Large intestine (tissue), 3 donors: Measurements from ENCODE around the gene LIN7C. TPM values are rescaled to one million over a fixed set of nuclear protein-coding genes. Genes with fewer than 3 reads are reported as not detected.
A peak's percentile ranks its signal among the peaks of the same experiment; 100 is the strongest.

Source experiments
- DNase-seq, 2 donors: peaks; one replicate each; pipeline versions ENCODE4 v3.0.0 to v3.0.0-alpha.2; 2013
- H3K27ac ChIP-seq: one replicate; pipeline ENCODE4 v1.5.1; 2013; ENCODE audit warnings: low read length
- H3K27me3 ChIP-seq: 2 replicates; pipeline ENCODE4 v1.6.1; 2013; ENCODE audit warnings: low read length; ENCODE audit not compliant: control insufficient read depth, insufficient read depth
- H3K36me3 ChIP-seq: 2 replicates; pipeline ENCODE4 v1.6.1; 2013; ENCODE audit warnings: low read length; ENCODE audit not compliant: control insufficient read depth, insufficient read depth
- H3K4me1 ChIP-seq: one replicate; pipeline ENCODE4 v1.6.1; 2013; ENCODE audit warnings: low read length; ENCODE audit not compliant: control insufficient read depth, insufficient read depth
- H3K4me3 ChIP-seq: one replicate; pipeline ENCODE4 v1.5.1; 2013; ENCODE audit warnings: low read length
- H3K9me3 ChIP-seq: one replicate; pipeline ENCODE4 v1.6.1; 2013; ENCODE audit warnings: mild to moderate bottlenecking, low read depth, low read length, moderate library complexity; ENCODE audit not compliant: control insufficient read depth
- WGBS: methylation state at CpG from one replicate; pipeline ENCODE4 v1.1.5; 2013; ENCODE audit warnings: low lambda C conversion rate; ENCODE audit not compliant: insufficient coverage; 5-methylcytosine and 5-hydroxymethylcytosine counted together
- polyA plus RNA-seq: library from polyadenylated mRNA; unstranded; fragments of 120-200 nt; gene quantifications from one replicate; pipeline ENCODE4 v1.2.1, GENCODE V29; 2013

The LIN7C gene
- polyA plus RNA-seq, 1 donor, result 26.9 TPM

GRCh38 chr11:27513389-27513788, 6.8 kb upstream of the LIN7C start:
- 73% methylated on average over 2 of the region's 2 CpGs for WGBS
- Histone ChIP-seq H3K27me3 (no peaks in the 10 kb centered on the region), H3K9me3 (no peaks in the 10 kb centered on the region), H3K27ac (no peak overlapping the region), H3K4me1 (no peaks in the 10 kb centered on the region), H3K4me3 (no peak overlapping the region), H3K36me3 (no peaks in the 10 kb centered on the region)
- DNase-seq, result no peak

GRCh38 chr11:27512238-27512637, 5.7 kb upstream of the LIN7C start:
- WGBS, result no CpG with 5 or more reads among the region's 3 CpGs
- H3K9me3 ChIP-seq, result no peaks in the 10 kb centered on the region
- no peak for DNase-seq

GRCh38 chr11:27509908-27510307, 3.3 kb upstream of the LIN7C start:
- Histone ChIP-seq H3K27me3 (no peaks in the 10 kb centered on the region), H3K27ac (no peak overlapping the region), H3K36me3 (no peaks in the 10 kb centered on the region), H3K4me3 (no peak overlapping the region), H3K4me1 (no peaks in the 10 kb centered on the region), H3K9me3 (no peaks in the 10 kb centered on the region)
- 100% methylated on average over 3 of the region's 4 CpGs for WGBS
- no peak for DNase-seq

More at GRCh38 chr11:27512238-27512637, 5.7 kb upstream of the LIN7C start:
- Histone ChIP-seq H3K4me3 (no peak overlapping the region), H3K4me1 (no peaks in the 10 kb centered on the region), H3K27ac (no peak overlapping the region), H3K36me3 (no peaks in the 10 kb centered on the region), H3K27me3 (no peaks in the 10 kb centered on the region)

- Histone ChIP-seq H3K9me3 (no peaks in the 10 kb centered on the region), H3K36me3 (no peaks in the 10 kb centered on the region), H3K27ac (no peak overlapping the region), H3K4me1 (peaks cover 2% of the 10 kb centered on the region), H3K27me3 (no peaks in the 10 kb centered on the region), H3K4me3 (peak overlapping the region; percentile 82)
- WGBS, result 100% methylated on average over 1 of the region's 4 CpGs
- DNase-seq, result peak in 1 of 2 donors; percentile 12
Measured at GRCh38 chr11:27507557-27508322, 1.2 kb upstream of the LIN7C start.

- Histone ChIP-seq H3K27me3 (no peaks in the 10 kb centered on the region), H3K36me3 (peaks cover 2% of the 10 kb centered on the region), H3K4me3 (peak overlapping the region; percentile 82), H3K27ac (peak overlapping the region; percentile 82), H3K9me3 (no peaks in the 10 kb centered on the region), H3K4me1 (peaks cover 2% of the 10 kb centered on the region)
- WGBS, result 0% methylated on average over 2 of the region's 5 CpGs
- no peak for DNase-seq
Measured at GRCh38 chr11:27505781-27506180, 788 bp downstream of the LIN7C start.

- H3K36me3 ChIP-seq, result peaks cover 12% of the 10 kb centered on the region
- no peaks in the 10 kb centered on the region for H3K9me3 ChIP-seq
- H3K4me1 ChIP-seq, result peaks cover 2% of the 10 kb centered on the region
- no peak overlapping the region for H3K4me3 ChIP-seq
- H3K27ac ChIP-seq, result no peak overlapping the region
- 100% methylated on average over 1 of the region's 2 CpGs for WGBS
- no peak for DNase-seq
- no peaks in the 10 kb centered on the region for H3K27me3 ChIP-seq
Measured at GRCh38 chr11:27504205-27504604, 2.4 kb downstream of the LIN7C start.

GRCh38 chr11:27501100-27501499, 5.5 kb downstream of the LIN7C start:
- no peak for DNase-seq
- Histone ChIP-seq H3K36me3 (peaks cover 17% of the 10 kb centered on the region), H3K4me1 (peaks cover 2% of the 10 kb centered on the region)

GRCh38 chr11:27497911-27498310, 8.7 kb downstream of the LIN7C start:
- 11% methylated on average over 1 of the region's 1 CpG for WGBS
- no peak overlapping the region for H3K27ac ChIP-seq
- H3K9me3 ChIP-seq, result no peaks in the 10 kb centered on the region
- H3K36me3 ChIP-seq, result peaks cover 22% of the 10 kb centered on the region
- DNase-seq, result peak in 1 of 2 donors; percentile 26
- no peak overlapping the region for H3K4me3 ChIP-seq
- no peaks in the 10 kb centered on the region for H3K4me1 ChIP-seq
- H3K27me3 ChIP-seq, result no peaks in the 10 kb centered on the region

More at GRCh38 chr11:27501100-27501499, 5.5 kb downstream of the LIN7C start:
- Histone ChIP-seq H3K9me3 (no peaks in the 10 kb centered on the region), H3K4me3 (no peak overlapping the region), H3K27me3 (no peaks in the 10 kb centered on the region), H3K27ac (no peak overlapping the region)

GRCh38 chr11:27497284-27497866, 9.2 kb downstream of the LIN7C start:
- no peaks in the 10 kb centered on the region for H3K4me1 ChIP-seq
- H3K4me3 ChIP-seq, result no peak overlapping the region
- H3K9me3 ChIP-seq, result no peaks in the 10 kb centered on the region
- H3K36me3 ChIP-seq, result peaks cover 24% of the 10 kb centered on the region
- peak in 1 of 2 donors; percentile 16 for DNase-seq
- no peak overlapping the region for H3K27ac ChIP-seq
- no peaks in the 10 kb centered on the region for H3K27me3 ChIP-seq

- H3K27ac ChIP-seq, result no peak overlapping the region
- 60% methylated on average over 1 of the region's 1 CpG for WGBS
- no peak overlapping the region for H3K4me3 ChIP-seq
- no peaks in the 10 kb centered on the region for H3K9me3 ChIP-seq
- no peaks in the 10 kb centered on the region for H3K4me1 ChIP-seq
- H3K36me3 ChIP-seq, result peaks cover 31% of the 10 kb centered on the region
- DNase-seq, result no peak
- no peaks in the 10 kb centered on the region for H3K27me3 ChIP-seq
Measured at GRCh38 chr11:27496461-27496860, 10.1 kb downstream of the LIN7C start.
